Neutrophil (primary cell): Measurements from ENCODE around the gene POU6F2.

Experiments
- H3K27ac ChIP-seq: fragments of 200-600 bp; sonication (generic); 2 replicates; pipeline ENCODE4 v1.5.1; 2016; ENCODE audit warnings: mild to moderate bottlenecking, moderate library complexity
- H3K27me3 ChIP-seq: fragments of 200-600 bp; sonication (generic); 2 replicates; pipeline ENCODE4 v1.6.0; 2016; ENCODE audit warnings: mild to moderate bottlenecking
- H3K36me3 ChIP-seq: fragments of 200-600 bp; sonication (generic); 2 replicates; pipeline ENCODE4 v1.5.1; 2017
- H3K4me1 ChIP-seq, 2 experiments: fragments of 200-600 bp in 1 of 2; sonication (generic) in 1 of 2; 1 replicate in 1 of 2; 2 replicates in 1 of 2; pipeline versions ENCODE4 v1.5.1 to v1.6.1; 2013 to 2016; ENCODE audit warnings: low read depth in 1 of 2, low read length in 1 of 2, mild to moderate bottlenecking in 1 of 2, moderate library complexity in 1 of 2; ENCODE audit not compliant: control insufficient read depth in 1 of 2, insufficient read depth in 1 of 2
- H3K4me3 ChIP-seq, 2 experiments: fragments of 200-600 bp in 1 of 2; sonication (generic) in 1 of 2; 1 replicate in 1 of 2; 2 replicates in 1 of 2; pipeline ENCODE4 v1.5.1; 2013 to 2016; ENCODE audit warnings: low read depth in 1 of 2, low read length in 1 of 2, mild to moderate bottlenecking in 1 of 2, moderate library complexity in 1 of 2
- H3K9me3 ChIP-seq: fragments of 200-600 bp; sonication (generic); 2 replicates; pipeline ENCODE4 v1.5.1; 2016
- CTCF ChIP-seq: fragments of 200-600 bp; sonication (generic); IDR thresholded peaks from 2 replicates; pipeline ENCODE4 v1.5.1; 2016; ENCODE audit warnings: antibody characterized with exemption

Gene POU6F2

GRCh38 chr7:39054731-39055130 lies 77.0 kb downstream of the POU6F2 start:
- Histone ChIP-seq H3K4me3 (no peak overlapping the region), H3K36me3 (no peaks in the 10 kb centered on the region), H3K9me3 (no peaks in the 10 kb centered on the region), H3K4me1 (no peaks in the 10 kb centered on the region), H3K27me3 (no peaks in the 10 kb centered on the region), H3K27ac (no peak overlapping the region)
- no peak for TF ChIP-seq CTCF

- H3K9me3 ChIP-seq: no peaks in the 10 kb centered on the region
- TF ChIP-seq CTCF: no peak
Measured at GRCh38 chr7:39056153-39056552, 78.4 kb downstream of the POU6F2 start.

GRCh38 chr7:39062811-39063210 lies 85.1 kb downstream of the POU6F2 start:
- Histone ChIP-seq H3K36me3 (no peaks in the 10 kb centered on the region), H3K9me3 (no peaks in the 10 kb centered on the region), H3K27ac (no peak overlapping the region), H3K4me3 (no peak overlapping the region), H3K4me1 (no peaks in the 10 kb centered on the region), H3K27me3 (no peaks in the 10 kb centered on the region)
- no peak for TF ChIP-seq CTCF

More at GRCh38 chr7:39056153-39056552, 78.4 kb downstream of the POU6F2 start:
- H3K36me3 ChIP-seq: no peaks in the 10 kb centered on the region
- no peak overlapping the region for H3K27ac ChIP-seq
- H3K4me3 ChIP-seq: no peak overlapping the region
- no peaks in the 10 kb centered on the region for H3K27me3 ChIP-seq
- H3K4me1 ChIP-seq: no peaks in the 10 kb centered on the region

- Histone ChIP-seq H3K27ac (no peak overlapping the region), H3K9me3 (no peaks in the 10 kb centered on the region)
- TF ChIP-seq CTCF: no peak
Measured at GRCh38 chr7:39069031-39069430, 91.3 kb downstream of the POU6F2 start.

GRCh38 chr7:39069896-39070881 lies 92.5 kb downstream of the POU6F2 start:
- Histone ChIP-seq H3K9me3 (no peaks in the 10 kb centered on the region), H3K36me3 (no peaks in the 10 kb centered on the region), H3K27ac (no peak overlapping the region), H3K27me3 (no peaks in the 10 kb centered on the region), H3K4me3 (no peak overlapping the region), H3K4me1 (no peaks in the 10 kb centered on the region)
- no peak for TF ChIP-seq CTCF

More at GRCh38 chr7:39069031-39069430, 91.3 kb downstream of the POU6F2 start:
- H3K36me3 ChIP-seq: no peaks in the 10 kb centered on the region
- H3K4me1 ChIP-seq: no peaks in the 10 kb centered on the region
- no peaks in the 10 kb centered on the region for H3K27me3 ChIP-seq
- no peak overlapping the region for H3K4me3 ChIP-seq
